Mucosa of rectum (tissue), 2 donors: Measurements from ENCODE around the gene UFC1.

Experiments used
- H3K27ac ChIP-seq, 2 donors: one replicate each; pipeline ENCODE4 v1.7.0; 2013; ENCODE audit warnings: inconsistent platforms in 2 of 2, low read depth in 2 of 2, low read length in 2 of 2
- H3K27me3 ChIP-seq, 2 donors: one replicate each; pipeline ENCODE4 v1.7.0; 2013; ENCODE audit warnings: low read length in 2 of 2; ENCODE audit not compliant: control insufficient read depth in 2 of 2, insufficient read depth in 2 of 2
- H3K36me3 ChIP-seq, 2 donors: one replicate each; pipeline ENCODE4 v1.7.0; 2013; ENCODE audit warnings: low read length in 2 of 2; ENCODE audit not compliant: control insufficient read depth in 2 of 2, insufficient read depth in 2 of 2
- H3K4me1 ChIP-seq, 2 donors: one replicate each; pipeline ENCODE4 v1.7.0; 2013; ENCODE audit warnings: low read length in 2 of 2, mild to moderate bottlenecking in 1 of 2; ENCODE audit not compliant: control insufficient read depth in 2 of 2, insufficient read depth in 2 of 2
- H3K4me3 ChIP-seq, 2 donors: one replicate each; pipeline ENCODE4 v1.7.0; 2013; ENCODE audit warnings: low read length in 2 of 2
- H3K9ac ChIP-seq, 2 donors: one replicate each; pipeline ENCODE4 v1.7.0; 2013; ENCODE audit warnings: low read length in 2 of 2, low read depth in 1 of 2, mild to moderate bottlenecking in 1 of 2
- H3K9me3 ChIP-seq, 2 donors: one replicate each; pipeline ENCODE4 v1.7.0; 2013; ENCODE audit warnings: low read length in 2 of 2; ENCODE audit not compliant: control insufficient read depth in 2 of 2
- donor health status: healthy.
- donor health status: Normal muscosa, but diverticular disease.

Gene UFC1

DNA sequence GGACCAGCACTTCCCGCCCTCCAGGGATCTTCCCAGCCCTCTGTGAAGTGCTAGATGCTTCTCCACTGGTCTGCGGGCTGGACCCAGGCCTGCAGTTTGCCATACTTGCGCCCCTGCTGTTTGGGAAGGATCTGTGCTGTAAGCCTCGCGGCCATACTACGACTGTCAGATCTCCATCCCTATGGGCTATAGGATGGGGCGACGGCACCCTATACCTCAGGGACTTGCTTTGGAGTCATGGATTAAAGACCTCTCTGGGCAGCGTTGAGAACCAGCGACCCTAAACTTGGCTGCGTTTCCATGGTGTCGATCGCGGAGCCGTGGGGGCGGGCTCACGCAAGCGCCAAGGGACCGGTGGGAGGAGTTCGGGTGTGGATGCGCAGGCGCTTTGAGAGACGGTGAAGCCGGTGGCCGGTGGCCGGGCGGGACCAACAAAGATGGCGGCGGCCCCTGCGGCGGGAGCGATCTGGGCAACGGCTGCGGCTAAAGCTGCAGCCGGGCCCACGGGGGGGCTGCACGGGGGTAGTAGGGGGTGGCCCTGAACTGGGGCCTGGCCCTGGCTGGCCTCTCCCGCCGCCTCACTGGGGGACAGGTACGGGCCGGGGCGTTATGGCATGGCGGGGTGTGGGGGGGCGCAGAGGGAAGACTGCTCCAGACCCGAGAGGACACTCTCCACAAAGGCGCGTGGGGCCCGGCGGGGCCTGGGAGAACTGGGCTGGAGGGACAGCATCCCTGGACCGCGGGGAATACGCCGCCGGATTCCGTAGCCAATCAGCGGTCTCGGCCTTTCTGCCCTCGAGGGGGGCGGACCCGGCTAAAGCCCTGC, 5.5 kb downstream of the UFC1 start, which contains the start of gene USP21:
Gene USP21 (plus strand): TSS at position 414 of the 826 bp plus-strand sequence. CDS start 1,141 bp downstream, outside the sequence.
- Histone ChIP-seq H3K9me3 (no peaks in the 10 kb centered on the region), H3K27me3 (no peaks in the 10 kb centered on the region), H3K4me1 (peaks cover 16 to 22% of the 10 kb centered on the region in 2 donors), H3K4me3 (peak within 1 kb of the TSS; percentile 90 to 94), H3K36me3 (peaks cover 18 to 28% of the 10 kb centered on the region in 2 donors), H3K9ac (peak within 1 kb of the TSS; percentile 85 to 91), H3K27ac (peak within 1 kb of the TSS; percentile 77 to 81)

DNA sequence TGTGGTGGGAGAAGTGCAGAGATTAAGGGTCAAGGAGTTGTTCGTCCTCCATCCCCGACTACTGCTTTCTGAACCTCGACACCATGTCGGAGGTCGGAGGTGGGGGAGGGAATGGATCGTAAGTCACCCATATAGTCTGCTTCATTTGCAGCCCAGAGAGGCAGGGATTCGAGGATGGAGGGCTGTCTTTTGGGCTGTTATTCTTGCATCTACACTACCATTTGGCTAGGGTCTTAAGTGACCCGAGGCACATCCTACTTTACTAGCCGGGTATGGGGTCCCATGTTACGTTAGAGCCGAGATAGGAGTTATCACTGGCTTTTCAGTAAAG, 6.1 kb downstream of the UFC1 start:
- H3K27ac ChIP-seq: peak overlapping the region in 1 of 2 donors; percentile 81
- H3K36me3 ChIP-seq: peaks cover 18 to 28% of the 10 kb centered on the region in 2 donors
- H3K4me3 ChIP-seq: peak overlapping the region; percentile 90 to 94
- no peaks in the 10 kb centered on the region for H3K27me3 ChIP-seq
- peaks cover 14 to 22% of the 10 kb centered on the region in 2 donors for H3K4me1 ChIP-seq
- H3K9me3 ChIP-seq: no peaks in the 10 kb centered on the region
- H3K9ac ChIP-seq: peak overlapping the region; percentile 85 to 91

DNA sequence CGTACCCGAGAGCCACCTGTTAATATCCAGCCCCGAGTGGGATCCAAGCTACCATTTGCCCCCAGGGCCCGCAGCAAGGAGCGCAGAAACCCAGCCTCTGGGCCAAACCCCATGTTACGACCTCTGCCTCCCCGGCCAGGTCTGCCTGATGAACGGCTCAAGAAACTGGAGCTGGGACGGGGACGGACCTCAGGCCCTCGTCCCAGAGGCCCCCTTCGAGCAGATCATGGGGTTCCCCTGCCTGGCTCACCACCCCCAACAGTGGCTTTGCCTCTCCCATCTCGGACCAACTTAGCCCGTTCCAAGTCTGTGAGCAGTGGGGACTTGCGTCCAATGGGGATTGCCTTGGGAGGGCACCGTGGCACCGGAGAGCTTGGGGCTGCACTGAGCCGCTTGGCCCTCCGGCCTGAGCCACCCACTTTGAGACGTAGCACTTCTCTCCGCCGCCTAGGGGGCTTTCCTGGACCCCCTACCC, 6.9 kb downstream of the UFC1 start:
- H3K9me3 ChIP-seq: no peaks in the 10 kb centered on the region
- H3K27me3 ChIP-seq: no peaks in the 10 kb centered on the region
- peak overlapping the region in 1 of 2 donors; percentile 85 for H3K9ac ChIP-seq
- H3K4me3 ChIP-seq: peak overlapping the region; percentile 90 to 94
- H3K27ac ChIP-seq: no peak overlapping the region
- H3K36me3 ChIP-seq: peaks cover 18 to 28% of the 10 kb centered on the region in 2 donors
- peaks cover 22 to 29% of the 10 kb centered on the region in 2 donors for H3K4me1 ChIP-seq

DNA sequence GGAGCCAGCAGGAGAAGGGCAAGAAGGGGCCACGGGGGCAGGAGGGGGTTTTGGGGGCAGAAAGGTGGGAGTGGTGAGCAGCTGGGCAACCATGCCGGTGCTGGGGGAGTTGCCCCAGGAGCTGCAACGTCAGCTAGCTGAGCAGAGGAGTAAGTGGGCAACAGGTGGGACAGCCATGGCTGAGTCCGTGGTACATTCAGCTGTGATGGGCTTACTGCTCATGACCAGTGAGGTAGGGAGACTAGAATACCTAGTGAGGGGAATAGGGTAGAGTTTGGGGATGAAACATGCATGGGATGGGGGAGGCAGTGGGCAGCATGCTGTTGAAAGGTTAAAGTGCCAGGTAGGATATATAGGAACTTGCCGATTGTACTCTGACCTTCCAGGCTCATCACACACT, 7.9 kb downstream of the UFC1 start:
- peaks cover 18 to 28% of the 10 kb centered on the region in 2 donors for H3K36me3 ChIP-seq
- peaks cover 26 to 30% of the 10 kb centered on the region in 2 donors for H3K4me1 ChIP-seq
- no peak overlapping the region for H3K27ac ChIP-seq
- no peak overlapping the region for H3K4me3 ChIP-seq
- no peaks in the 10 kb centered on the region for H3K27me3 ChIP-seq
- H3K9me3 ChIP-seq: no peaks in the 10 kb centered on the region
- H3K9ac ChIP-seq: no peak overlapping the region

DNA sequence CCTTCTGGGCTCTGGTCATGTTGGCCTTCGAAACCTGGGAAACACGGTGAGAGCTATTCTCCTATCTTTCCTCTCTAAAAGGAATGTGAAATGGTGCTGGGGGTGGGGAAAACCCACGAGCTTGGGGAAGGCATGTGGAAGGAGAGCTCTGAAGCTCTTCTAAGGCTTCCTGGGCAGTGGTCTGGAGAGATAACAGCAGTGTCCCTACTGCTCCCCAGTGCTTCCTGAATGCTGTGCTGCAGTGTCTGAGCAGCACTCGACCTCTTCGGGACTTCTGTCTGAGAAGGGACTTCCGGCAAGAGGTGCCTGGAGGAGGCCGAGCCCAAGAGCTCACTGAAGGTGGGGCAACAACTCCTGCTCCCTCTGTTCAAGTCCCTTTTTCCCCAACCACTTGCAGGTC, 8.3 kb downstream of the UFC1 start:
- Histone ChIP-seq H3K36me3 (peaks cover 16 to 25% of the 10 kb centered on the region in 2 donors), H3K27ac (no peak overlapping the region), H3K9ac (no peak overlapping the region)

DNA sequence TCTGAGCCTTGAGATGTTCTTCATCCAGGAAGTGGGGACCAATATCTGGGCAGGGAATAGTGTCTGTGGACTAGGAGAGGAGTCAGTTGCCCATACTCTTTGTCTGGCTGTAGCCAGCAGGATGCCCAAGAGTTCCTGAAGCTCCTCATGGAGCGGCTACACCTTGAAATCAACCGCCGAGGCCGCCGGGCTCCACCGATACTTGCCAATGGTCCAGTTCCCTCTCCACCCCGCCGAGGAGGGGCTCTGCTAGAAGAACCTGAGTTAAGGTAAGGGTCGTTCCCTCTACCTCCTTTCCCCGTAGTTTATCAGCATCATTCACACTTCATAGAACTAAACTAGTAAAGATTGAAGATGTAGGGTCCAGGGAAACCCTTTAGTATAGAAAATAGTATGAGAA, 9.0 kb downstream of the UFC1 start:
- Histone ChIP-seq H3K4me3 (no peak overlapping the region), H3K27me3 (no peaks in the 10 kb centered on the region), H3K9ac (no peak overlapping the region), H3K27ac (no peak overlapping the region), H3K36me3 (peaks cover 13 to 17% of the 10 kb centered on the region in 2 donors), H3K9me3 (no peaks in the 10 kb centered on the region), H3K4me1 (peaks cover 33 to 36% of the 10 kb centered on the region in 2 donors)

More for the DNA sequence above, 8.3 kb downstream of the UFC1 start:
- Histone ChIP-seq H3K4me1 (peaks cover 30 to 33% of the 10 kb centered on the region in 2 donors), H3K4me3 (no peak overlapping the region), H3K9me3 (no peaks in the 10 kb centered on the region), H3K27me3 (no peaks in the 10 kb centered on the region)

DNA sequence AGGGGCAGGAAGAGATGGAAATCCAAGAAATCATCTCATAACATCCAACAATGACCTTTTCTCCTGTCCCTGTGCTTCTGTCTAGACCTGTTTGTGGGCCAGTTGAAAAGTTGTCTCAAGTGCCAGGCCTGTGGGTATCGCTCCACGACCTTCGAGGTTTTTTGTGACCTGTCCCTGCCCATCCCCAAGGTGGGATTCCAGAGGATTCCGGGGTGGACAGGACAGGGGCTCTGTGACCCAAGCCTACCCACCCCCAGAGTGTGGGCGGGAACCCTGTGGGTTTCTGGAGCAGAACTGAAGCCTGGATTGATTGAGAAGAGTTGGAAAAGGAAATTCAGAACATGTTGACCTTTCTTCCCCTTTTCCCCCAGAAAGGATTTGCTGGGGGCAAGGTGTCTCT, 10.0 kb downstream of the UFC1 start:
- Histone ChIP-seq H3K27ac (no peak overlapping the region), H3K4me1 (peaks cover 31 to 35% of the 10 kb centered on the region in 2 donors), H3K27me3 (no peaks in the 10 kb centered on the region), H3K36me3 (peaks cover 12 to 13% of the 10 kb centered on the region in 2 donors), H3K4me3 (no peak overlapping the region), H3K9me3 (no peaks in the 10 kb centered on the region), H3K9ac (no peak overlapping the region)

DNA sequence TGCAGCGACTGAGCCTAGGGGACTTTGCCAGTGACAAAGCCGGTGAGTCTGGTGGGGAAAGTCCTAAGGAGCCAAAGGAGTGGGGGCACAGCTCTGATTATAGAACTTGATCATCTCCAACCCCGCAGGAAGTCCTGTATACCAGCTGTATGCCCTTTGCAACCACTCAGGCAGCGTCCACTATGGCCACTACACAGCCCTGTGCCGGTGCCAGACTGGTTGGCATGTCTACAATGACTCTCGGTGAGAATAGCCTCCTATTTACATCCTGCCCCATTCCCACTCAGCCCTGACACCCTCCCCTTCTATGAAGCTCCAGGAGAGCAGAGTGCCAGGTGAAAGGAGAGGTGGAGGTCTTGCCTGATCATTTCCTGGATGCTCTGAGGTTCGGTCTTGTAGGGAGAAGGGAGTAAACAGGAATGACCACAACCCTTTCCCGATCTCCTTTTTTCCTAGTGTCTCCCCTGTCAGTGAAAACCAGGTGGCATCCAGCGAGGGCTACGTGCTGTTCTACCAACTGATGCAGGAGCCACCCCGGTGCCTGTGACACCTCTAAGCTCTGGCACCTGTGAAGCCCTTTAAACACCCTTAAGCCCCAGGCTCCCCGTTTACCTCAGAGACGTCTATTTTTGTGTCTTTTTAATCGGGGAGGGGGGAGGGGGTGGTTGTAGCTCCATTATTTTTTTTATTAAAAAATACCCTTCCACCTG, 11.3 kb downstream of the UFC1 start:
- H3K36me3 ChIP-seq: peaks cover 12 to 13% of the 10 kb centered on the region in 2 donors
- peak overlapping the region; percentile 89 to 93 for H3K27ac ChIP-seq
- H3K4me3 ChIP-seq: peak overlapping the region; percentile 95 to 96
- H3K27me3 ChIP-seq: no peaks in the 10 kb centered on the region
- peaks cover 25 to 27% of the 10 kb centered on the region in 2 donors for H3K4me1 ChIP-seq
- H3K9ac ChIP-seq: peak overlapping the region; percentile 78 to 83
- H3K9me3 ChIP-seq: no peaks in the 10 kb centered on the region

DNA sequence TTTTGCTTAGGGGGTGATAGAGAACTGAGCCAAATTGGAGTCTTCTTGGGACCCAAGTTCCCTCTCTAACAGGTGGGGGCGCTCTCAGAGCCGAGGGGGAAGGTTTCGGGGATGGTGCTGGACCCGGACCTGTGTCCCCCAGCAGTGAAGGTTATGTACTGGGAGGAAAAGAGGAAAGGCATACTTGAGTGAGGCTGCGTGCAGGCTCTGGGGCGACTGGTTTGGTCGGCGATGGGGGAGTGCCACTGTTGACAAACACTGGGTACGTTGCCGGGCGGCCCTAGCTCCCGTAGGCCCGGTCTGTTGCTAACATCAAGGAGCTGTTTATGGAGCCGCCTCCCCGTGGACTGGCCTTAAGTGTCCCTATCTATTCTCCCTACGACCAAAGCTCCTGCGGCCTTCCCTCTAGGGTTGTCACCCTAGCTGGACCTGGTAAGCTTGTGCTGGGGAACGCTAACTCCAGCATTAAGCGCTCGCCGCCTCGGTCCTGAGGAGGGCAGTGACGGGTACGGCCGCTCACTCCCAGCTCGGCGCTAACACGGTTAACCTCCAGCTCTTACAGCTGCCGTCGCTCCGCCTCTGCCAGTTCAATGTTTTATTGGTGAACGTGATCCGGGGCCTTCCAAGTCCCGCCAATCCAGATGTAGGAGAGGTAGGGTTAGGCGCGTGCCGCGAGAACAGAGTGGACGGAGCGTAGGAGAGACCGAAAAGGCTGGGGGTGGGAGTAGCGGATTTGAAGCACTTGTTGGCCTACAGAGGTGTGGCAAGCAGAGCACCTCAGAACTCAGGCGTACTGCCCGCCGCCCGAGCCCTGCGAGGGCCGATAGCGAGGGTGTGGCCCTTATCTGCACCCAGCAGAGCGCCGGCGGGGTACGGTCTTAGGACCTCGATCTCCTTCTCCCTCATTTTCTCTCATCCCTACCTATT, 12.2 kb downstream of the UFC1 start, which contains the start of gene PPOX:
Gene PPOX (plus strand): TSS at position 685 of the 927 bp plus-strand sequence. CDS start 422 bp downstream, outside the sequence.
- Histone ChIP-seq H3K4me3 (peak within 1 kb of the TSS; percentile 95 to 96), H3K4me1 (peaks cover 18 to 22% of the 10 kb centered on the region in 2 donors), H3K9ac (peak within 1 kb of the TSS; percentile 78 to 83), H3K27ac (peak within 1 kb of the TSS; percentile 89 to 93), H3K27me3 (no peaks in the 10 kb centered on the region), H3K36me3 (peaks cover 16 to 19% of the 10 kb centered on the region in 2 donors), H3K9me3 (no peaks in the 10 kb centered on the region)
